ENCODE data around the gene LHX6.

DNA sequence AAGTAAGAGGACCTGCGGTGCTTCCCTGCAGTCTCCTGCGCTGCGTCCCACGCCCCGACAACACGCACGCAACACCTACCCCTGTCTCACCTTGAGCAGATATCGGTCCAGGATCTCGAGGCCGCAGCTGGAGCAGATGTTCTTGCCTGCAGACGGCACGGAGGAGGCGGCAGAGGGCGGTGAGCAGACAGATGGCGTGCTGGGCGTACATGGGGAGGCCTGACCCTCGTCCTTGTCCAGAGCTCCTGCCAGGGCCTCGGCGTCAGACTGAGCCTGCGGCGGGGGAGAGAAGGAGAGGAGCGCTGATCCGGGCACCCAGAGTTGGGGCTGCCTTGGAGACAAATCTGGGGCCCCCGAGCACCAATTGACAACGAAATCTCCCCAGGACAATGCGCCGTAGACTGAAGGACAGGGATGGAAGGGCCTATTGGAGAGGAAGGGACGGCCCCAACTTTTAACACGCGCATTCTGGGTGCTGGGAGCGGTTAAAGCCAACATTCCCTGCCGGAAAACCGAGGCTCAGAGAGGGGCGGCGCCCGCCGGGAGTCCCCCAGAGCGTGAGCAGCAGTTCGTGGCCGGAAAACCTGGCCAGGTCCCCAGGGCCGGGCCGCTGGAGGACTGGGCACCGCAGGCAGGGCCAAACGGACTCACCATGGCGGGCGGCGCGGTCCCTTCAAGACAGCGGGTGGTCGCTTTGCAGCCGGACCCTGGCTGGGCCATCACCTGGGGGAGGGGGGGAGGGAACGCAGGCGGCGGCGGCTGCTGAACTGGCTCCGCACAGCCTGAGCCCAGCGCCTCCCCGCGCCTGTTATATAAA is 1.8 kb downstream of the LHX6 start:
- TF ChIP-seq EZH2 (IDR thresholded peaks at IDR 0.05; ENCODE audit: borderline replicate concordance, insufficient read depth, low read length, poor library complexity, severe bottlenecking) (no peak), EP300 (conservative IDR thresholded peaks at IDR 0.05; ENCODE audit: poor library complexity, severe bottlenecking) (no peak), POLR2AphosphoS5 (IDR thresholded peaks at IDR 0.05) (peak; percentile 69), RAD21 (conservative IDR thresholded peaks at IDR 0.05) (no peak), TAF1 (IDR thresholded peaks at IDR 0.05; ENCODE audit: low read depth) (no peak)
- TF ChIP-seq, protein P1, sequence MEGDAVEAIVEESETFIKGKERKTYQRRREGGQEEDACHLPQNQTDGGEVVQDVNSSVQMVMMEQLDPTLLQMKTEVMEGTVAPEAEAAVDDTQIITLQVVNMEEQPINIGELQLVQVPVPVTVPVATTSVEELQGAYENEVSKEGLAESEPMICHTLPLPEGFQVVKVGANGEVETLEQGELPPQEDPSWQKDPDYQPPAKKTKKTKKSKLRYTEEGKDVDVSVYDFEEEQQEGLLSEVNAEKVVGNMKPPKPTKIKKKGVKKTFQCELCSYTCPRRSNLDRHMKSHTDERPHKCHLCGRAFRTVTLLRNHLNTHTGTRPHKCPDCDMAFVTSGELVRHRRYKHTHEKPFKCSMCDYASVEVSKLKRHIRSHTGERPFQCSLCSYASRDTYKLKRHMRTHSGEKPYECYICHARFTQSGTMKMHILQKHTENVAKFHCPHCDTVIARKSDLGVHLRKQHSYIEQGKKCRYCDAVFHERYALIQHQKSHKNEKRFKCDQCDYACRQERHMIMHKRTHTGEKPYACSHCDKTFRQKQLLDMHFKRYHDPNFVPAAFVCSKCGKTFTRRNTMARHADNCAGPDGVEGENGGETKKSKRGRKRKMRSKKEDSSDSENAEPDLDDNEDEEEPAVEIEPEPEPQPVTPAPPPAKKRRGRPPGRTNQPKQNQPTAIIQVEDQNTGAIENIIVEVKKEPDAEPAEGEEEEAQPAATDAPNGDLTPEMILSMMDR (IDR thresholded peaks at IDR 0.05; ENCODE audit: poor library complexity, severe bottlenecking): no peak
- TF ChIP-seq, protein P2, sequence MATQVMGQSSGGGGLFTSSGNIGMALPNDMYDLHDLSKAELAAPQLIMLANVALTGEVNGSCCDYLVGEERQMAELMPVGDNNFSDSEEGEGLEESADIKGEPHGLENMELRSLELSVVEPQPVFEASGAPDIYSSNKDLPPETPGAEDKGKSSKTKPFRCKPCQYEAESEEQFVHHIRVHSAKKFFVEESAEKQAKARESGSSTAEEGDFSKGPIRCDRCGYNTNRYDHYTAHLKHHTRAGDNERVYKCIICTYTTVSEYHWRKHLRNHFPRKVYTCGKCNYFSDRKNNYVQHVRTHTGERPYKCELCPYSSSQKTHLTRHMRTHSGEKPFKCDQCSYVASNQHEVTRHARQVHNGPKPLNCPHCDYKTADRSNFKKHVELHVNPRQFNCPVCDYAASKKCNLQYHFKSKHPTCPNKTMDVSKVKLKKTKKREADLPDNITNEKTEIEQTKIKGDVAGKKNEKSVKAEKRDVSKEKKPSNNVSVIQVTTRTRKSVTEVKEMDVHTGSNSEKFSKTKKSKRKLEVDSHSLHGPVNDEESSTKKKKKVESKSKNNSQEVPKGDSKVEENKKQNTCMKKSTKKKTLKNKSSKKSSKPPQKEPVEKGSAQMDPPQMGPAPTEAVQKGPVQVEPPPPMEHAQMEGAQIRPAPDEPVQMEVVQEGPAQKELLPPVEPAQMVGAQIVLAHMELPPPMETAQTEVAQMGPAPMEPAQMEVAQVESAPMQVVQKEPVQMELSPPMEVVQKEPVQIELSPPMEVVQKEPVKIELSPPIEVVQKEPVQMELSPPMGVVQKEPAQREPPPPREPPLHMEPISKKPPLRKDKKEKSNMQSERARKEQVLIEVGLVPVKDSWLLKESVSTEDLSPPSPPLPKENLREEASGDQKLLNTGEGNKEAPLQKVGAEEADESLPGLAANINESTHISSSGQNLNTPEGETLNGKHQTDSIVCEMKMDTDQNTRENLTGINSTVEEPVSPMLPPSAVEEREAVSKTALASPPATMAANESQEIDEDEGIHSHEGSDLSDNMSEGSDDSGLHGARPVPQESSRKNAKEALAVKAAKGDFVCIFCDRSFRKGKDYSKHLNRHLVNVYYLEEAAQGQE (IDR thresholded peaks at IDR 0.05; ENCODE audit: borderline replicate concordance): no peak
